Fibroblast of upper back skin (primary cell): ENCODE results near the gene SYT7.

ENCODE experiments used
- DNase-seq: peaks from one replicate; pipeline ENCODE4 v3.0.0-alpha.2; 2013

The SYT7 gene

GRCh38 chr11:61534933-61535839 is 45.7 kb downstream of the SYT7 start:
- no peak for DNase-seq

GRCh38 chr11:61534025-61534932 is 46.6 kb downstream of the SYT7 start:
- DNase-seq = no peak

GRCh38 chr11:61533401-61533800 is 47.5 kb downstream of the SYT7 start:
- DNase-seq = no peak

GRCh38 chr11:61533039-61533375 is 47.9 kb downstream of the SYT7 start:
- DNase-seq = no peak

- no peak for DNase-seq
These were observed 48.5 kb downstream of the SYT7 start for GRCh38 chr11:61532134-61533038.

DNA sequence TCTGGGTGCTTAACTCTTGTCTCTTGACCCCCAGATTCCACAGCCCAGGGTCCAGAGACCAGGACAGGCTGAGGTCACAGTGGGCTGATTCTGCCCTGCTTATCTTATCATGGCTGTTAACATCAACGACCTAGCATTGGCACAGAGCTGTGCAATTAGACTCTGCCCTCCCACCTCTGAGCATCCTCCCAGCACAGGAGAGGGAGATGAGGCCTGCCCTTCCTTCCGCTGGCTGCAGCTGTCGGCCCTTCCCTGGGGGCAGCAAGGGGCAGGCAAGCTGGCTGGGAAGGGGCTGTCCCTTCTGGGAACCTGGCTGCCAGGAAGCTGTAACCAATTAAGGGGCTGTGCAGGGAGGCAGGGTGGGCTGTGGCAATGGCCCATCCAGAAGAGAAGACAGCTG is 49.8 kb downstream of the SYT7 start:
- no peak for DNase-seq

DNA sequence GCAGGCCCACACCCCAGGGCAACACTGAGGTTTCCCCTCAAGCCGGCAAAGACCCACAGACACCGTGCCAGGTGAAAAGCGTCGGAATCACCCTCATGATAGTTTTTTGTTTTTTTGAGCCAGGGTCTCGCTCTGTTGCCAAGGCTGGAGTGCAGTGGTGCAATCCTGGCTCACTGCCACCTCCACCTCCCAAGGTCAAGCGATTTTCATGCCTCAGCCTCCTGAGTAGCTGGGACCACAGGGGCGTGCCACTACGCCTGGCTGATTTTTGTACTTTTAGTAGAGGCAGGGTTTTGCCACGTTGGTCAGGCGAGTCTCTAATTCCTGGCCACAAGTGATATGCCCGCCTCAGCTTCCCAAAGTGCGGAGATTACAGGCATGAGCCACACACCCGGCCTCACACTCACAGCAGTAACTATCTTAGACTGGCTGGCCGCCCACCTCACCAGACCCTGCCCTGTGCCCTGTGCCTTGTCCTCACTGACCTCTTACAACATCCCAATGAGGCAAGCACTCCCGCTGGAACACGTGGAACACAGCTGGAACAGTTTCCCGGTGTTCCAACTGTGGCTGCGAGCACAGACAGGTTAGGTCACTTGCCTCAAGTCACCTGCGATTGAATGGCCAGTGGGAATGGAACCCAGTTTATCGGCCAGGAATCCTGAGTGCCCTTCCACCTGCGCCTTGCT is 51.2 kb downstream of the SYT7 start:
- DNase-seq = no peak

DNA sequence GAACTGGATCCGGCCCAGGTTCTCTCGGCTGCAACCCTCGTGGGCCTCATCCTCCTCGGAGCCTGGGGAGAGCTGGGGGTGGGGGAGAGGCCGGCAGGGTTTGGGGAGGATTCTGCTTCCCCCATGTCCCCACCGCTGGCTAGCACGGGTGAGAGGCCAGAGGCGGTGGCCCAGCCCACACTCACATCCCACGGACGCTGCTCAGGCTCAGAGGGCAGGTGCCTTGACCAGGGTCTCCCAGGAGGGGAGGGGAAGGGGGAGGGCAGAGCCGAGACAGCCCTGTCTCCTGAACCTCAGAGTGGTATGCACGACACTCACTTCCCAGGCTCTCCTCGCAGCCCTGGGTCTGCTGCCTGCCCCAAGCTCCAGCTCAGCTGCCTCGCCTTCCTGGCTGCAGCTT is 52.8 kb downstream of the SYT7 start:
- no peak for DNase-seq

DNA sequence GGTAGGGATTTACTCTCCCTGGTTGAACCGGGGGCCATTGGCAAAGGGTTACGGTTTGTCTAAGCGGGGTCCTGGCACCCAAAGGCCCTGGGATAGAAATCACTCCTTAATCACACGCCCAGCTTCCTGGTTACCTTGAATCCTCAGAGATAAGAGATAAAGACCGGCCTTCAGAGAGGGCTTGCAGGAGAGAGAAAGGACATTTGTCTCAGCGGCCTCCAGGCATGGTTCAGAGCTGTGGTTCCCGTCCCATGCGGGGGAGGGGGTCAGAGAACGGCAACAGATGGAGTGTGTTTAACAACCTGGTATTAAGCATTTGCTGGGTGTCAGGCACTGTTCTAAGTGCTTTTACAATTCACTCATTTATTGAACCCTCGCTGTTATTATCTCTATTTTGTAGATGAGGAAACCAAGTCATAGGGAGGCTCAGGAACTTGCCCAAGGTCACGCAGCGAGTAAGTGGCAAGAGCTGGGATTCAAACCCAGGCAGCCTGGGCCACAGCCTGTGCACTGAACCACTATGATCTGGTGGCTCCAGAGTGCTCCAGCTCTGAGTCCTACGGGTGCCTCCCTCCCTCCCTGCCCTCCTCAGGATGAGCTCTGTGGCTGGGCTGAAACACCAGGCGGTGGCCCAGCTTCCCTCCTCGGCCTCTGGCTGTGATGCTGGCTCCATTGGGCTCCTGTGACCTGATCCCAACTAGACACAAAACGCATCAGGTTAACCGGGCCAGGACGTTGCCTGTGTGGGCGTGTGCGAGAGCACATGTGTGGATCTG is 53.7 kb downstream of the SYT7 start:
- DNase-seq = no peak

GRCh38 chr11:61526229-61526628 is 54.6 kb downstream of the SYT7 start:
- no peak for DNase-seq

GRCh38 chr11:61524963-61525587 is 55.8 kb downstream of the SYT7 start:
- DNase-seq = no peak

GRCh38 chr11:61524446-61524845 is 56.4 kb downstream of the SYT7 start:
- no peak for DNase-seq

- no peak for DNase-seq
These were observed 58.0 kb downstream of the SYT7 start for GRCh38 chr11:61522881-61523280.

- no peak for DNase-seq
These were observed 62.7 kb downstream of the SYT7 start for GRCh38 chr11:61518032-61518795.

DNA sequence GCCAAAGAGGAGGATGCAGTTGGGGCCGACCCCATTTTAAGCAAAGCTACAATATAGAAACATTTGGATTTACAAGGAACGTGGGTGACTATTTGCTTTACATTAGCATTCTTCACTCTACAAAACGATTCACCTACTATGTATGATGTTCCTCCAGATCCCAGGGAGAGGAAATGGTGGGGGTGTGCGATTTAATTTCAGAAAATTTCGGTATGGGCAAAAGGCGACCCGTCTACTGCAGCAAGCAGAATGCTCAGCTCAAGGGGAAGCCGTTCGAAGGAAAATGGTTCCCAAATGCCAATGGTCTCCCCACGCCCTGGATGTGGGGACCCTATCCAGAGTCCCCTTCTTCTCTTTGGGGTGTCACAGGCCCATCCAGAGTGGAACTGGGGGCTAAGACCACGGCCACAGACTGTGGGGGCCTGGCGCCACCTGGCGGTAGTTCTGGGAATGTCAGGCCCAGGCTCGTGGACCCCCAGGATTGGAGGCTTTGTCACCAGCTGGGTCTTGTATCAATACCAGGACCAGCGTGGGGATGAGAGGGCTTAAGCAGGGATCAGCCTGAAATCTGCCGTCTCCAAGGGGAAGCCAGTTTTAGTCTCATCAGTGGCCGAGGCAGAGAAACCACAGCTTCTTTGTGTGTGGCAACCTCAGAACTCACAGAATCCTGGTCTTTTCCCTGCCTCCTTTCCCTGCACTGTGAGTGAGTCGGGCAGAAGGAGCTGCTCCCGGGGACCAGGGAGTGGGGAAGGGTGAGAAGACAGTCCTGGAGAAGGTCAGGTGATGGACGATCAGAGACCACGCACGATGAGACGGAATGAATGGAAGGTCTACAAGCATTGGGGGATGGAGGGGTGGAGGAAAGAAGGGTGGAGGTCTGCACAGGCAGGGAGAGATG is 64.0 kb downstream of the SYT7 start:
- peak; percentile 23 for DNase-seq

- DNase-seq = no peak
These were observed 64.7 kb downstream of the SYT7 start for GRCh38 chr11:61516191-61516590.

GRCh38 chr11:61515686-61516085 is 65.2 kb downstream of the SYT7 start:
- DNase-seq = no peak

- no peak for DNase-seq
These were observed 66.6 kb downstream of the SYT7 start for GRCh38 chr11:61514050-61514917.
